ENCODE data around the gene ZNF641. TPM values are rescaled to one million over a fixed set of nuclear protein-coding genes. Genes with fewer than 3 reads are reported as not detected.

Gene ZNF641
- total RNA-seq, 1 experiment from 2014 or later = 16.7 TPM

DNA sequence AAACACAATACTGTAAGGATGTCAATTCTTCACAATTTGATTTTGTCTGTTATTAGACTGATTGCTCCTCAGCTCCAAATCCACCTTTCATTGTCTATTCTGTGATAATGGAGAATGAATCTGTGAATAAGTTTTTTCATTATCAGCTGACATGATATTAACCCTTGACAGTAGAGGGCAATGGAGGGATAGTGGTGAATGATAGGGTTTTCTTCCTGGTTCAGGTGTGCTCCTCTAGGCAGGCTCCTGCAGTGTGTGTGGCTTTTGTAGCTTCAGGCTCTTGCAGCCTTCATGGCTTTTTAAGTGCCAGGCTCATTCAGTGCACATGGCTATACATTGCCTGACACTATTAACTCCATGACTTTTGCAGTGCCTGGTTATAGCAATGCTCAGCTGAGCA, 23.4 kb upstream of the ZNF641 start:
- Histone ChIP-seq H3K9ac (ENCODE audit: low read length) (no peak overlapping the region), H3K9me2 (replicated peaks; ENCODE audit: insufficient read depth, low read length) (no peaks in the 10 kb centered on the region), H3K4me2 (ENCODE audit: low read depth, low read length, poor library complexity, severe bottlenecking) (no peak overlapping the region), H3K36me3 (ENCODE audit: insufficient read depth, low read length) (no peaks in the 10 kb centered on the region), H4K20me1 (ENCODE audit: insufficient read depth, low read depth, low read length) (no peaks in the 10 kb centered on the region), H2AFZ (ENCODE audit: low read length) (no peak overlapping the region), H3K27ac (ENCODE audit: low read length) (no peak overlapping the region), H3K79me2 (ENCODE audit: low read length) (no peaks in the 10 kb centered on the region), H3K4me3 (ENCODE audit: low read length) (no peak overlapping the region), H3K27me3 (ENCODE audit: low read length) (no peaks in the 10 kb centered on the region), H3K4me1 (ENCODE audit: low read length) (no peaks in the 10 kb centered on the region), H3K9me3 (ENCODE audit: low read length) (no peaks in the 10 kb centered on the region)
- DNase-seq = no peak

GRCh38 chr12:48366131-48366530, 15.4 kb upstream of the ZNF641 start:
- H3K4me2 ChIP-seq (ENCODE audit: low read depth, low read length, poor library complexity, severe bottlenecking) = no peak overlapping the region
- H3K4me3 ChIP-seq (ENCODE audit: low read length) = no peak overlapping the region
- no peaks in the 10 kb centered on the region for H3K9me3 ChIP-seq (ENCODE audit: low read length)
- H3K27ac ChIP-seq (ENCODE audit: low read length) = no peak overlapping the region
- H3K9ac ChIP-seq (ENCODE audit: low read length) = no peak overlapping the region
- no peaks in the 10 kb centered on the region for H3K27me3 ChIP-seq (ENCODE audit: low read length)
- H3K4me1 ChIP-seq (ENCODE audit: low read length) = no peaks in the 10 kb centered on the region
- H4K20me1 ChIP-seq (ENCODE audit: insufficient read depth, low read depth, low read length) = no peaks in the 10 kb centered on the region
- no peak for DNase-seq
- no peaks in the 10 kb centered on the region for H3K9me2 ChIP-seq (replicated peaks; ENCODE audit: insufficient read depth, low read length)
- no peaks in the 10 kb centered on the region for H3K36me3 ChIP-seq (ENCODE audit: insufficient read depth, low read length)
- H2AFZ ChIP-seq (ENCODE audit: low read length) = no peak overlapping the region
- no peaks in the 10 kb centered on the region for H3K79me2 ChIP-seq (ENCODE audit: low read length)

DNA sequence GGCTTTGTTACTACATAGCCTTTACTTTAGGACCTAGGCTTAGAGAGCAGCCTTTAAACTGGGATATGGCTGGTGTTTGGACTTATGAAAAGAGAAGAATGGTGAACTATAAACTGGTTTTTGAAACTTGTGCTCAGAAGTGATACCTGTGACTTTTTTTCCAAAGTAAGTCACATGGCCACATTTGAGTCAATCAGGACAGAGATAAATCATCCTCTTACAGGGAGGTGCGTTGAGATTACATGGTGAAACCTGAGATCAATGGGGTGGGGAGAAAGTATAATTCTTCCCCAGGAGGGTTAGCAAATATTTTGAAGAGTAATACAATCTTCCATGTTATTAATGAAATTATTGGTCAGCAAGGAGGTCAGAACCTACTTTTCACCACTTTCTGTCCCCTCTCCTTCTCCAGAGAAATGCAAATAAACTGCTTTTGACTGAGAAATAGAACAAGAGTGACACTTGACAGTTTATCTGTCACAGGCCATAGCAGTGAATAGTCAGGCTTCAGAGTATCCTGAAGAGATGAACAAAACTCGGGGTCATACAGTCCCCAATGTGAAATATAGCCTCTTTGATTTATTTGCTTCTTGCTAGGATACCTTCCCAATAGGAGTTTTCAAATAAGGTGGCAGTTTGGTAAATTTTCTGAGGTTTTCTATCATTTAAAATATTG, 11.1 kb upstream of the ZNF641 start:
- Histone ChIP-seq H3K9ac (ENCODE audit: low read length) (no peak overlapping the region), H4K20me1 (ENCODE audit: insufficient read depth, low read depth, low read length) (no peaks in the 10 kb centered on the region), H3K9me3 (ENCODE audit: low read length) (no peaks in the 10 kb centered on the region), H3K4me3 (ENCODE audit: low read length) (no peak overlapping the region), H3K27me3 (ENCODE audit: low read length) (no peaks in the 10 kb centered on the region), H3K79me2 (ENCODE audit: low read length) (no peaks in the 10 kb centered on the region), H3K9me2 (replicated peaks; ENCODE audit: insufficient read depth, low read length) (no peaks in the 10 kb centered on the region), H2AFZ (ENCODE audit: low read length) (no peak overlapping the region), H3K27ac (ENCODE audit: low read length) (no peak overlapping the region), H3K4me1 (ENCODE audit: low read length) (no peaks in the 10 kb centered on the region), H3K36me3 (ENCODE audit: insufficient read depth, low read length) (no peaks in the 10 kb centered on the region), H3K4me2 (ENCODE audit: low read depth, low read length, poor library complexity, severe bottlenecking) (no peak overlapping the region)
- no peak for DNase-seq

- H3K9ac ChIP-seq (ENCODE audit: low read length) = no peak overlapping the region
- H3K27me3 ChIP-seq (ENCODE audit: low read length) = no peaks in the 10 kb centered on the region; the same call in 1 of the 2 replicates
- H3K36me3 ChIP-seq (ENCODE audit: insufficient read depth, low read length) = no peaks in the 10 kb centered on the region
- no peak overlapping the region for H3K27ac ChIP-seq (ENCODE audit: low read length)
- H4K20me1 ChIP-seq (ENCODE audit: insufficient read depth, low read depth, low read length) = no peaks in the 10 kb centered on the region
- DNase-seq = no peak
- H3K9me3 ChIP-seq (ENCODE audit: low read length) = no peaks in the 10 kb centered on the region
- no peaks in the 10 kb centered on the region for H3K4me1 ChIP-seq (ENCODE audit: low read length)
- H3K9me2 ChIP-seq (replicated peaks; ENCODE audit: insufficient read depth, low read length) = no peaks in the 10 kb centered on the region
- H2AFZ ChIP-seq (ENCODE audit: low read length) = no peak overlapping the region
- H3K4me3 ChIP-seq (ENCODE audit: low read length) = no peak overlapping the region
- no peaks in the 10 kb centered on the region for H3K79me2 ChIP-seq (ENCODE audit: low read length)
- H3K4me2 ChIP-seq (ENCODE audit: low read depth, low read length, poor library complexity, severe bottlenecking) = no peak overlapping the region
These were observed 8.3 kb upstream of the ZNF641 start for GRCh38 chr12:48358937-48359513.

DNA sequence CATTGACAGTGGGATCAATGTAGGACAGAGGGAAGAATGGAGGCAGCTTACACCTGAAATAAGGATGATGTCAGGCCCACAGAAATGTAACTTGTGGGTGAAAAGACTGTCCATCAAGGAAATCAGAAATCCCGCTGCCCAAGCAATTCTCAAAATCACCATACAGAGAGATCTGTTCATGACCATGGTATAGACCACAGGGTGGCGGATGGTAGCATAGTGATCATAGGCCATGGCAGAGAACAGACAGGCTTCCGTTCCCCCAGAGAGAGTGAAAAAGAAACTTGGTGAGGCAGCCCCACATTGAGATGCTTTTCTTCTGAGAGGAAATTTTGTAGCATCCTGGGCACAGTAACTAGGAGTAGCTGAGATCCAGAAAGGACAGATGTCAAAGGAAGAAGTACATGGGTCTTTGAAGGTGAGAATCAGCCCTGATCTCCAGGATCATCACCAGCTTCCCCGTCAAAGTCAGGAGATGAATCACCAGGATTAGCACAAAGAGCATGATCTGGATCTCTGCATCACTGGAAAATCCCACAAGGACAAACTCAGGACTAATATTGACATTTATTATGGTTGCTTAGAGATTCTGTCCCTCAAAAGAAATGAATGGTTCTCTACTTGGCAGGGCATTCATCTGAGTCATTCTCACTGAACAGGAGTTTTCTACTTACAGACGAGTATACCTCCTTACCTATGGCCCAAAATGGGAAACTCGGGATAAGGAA, 5.5 kb upstream of the ZNF641 start:
- no peak overlapping the region for H3K9ac ChIP-seq (ENCODE audit: low read length)
- H3K4me1 ChIP-seq (ENCODE audit: low read length) = peaks cover 1% of the 10 kb centered on the region; the same call in 1 of the 2 replicates
- H3K9me2 ChIP-seq (replicated peaks; ENCODE audit: insufficient read depth, low read length) = no peaks in the 10 kb centered on the region
- no peak overlapping the region for H3K4me3 ChIP-seq (ENCODE audit: low read length)
- no peaks in the 10 kb centered on the region for H3K9me3 ChIP-seq (ENCODE audit: low read length)
- H4K20me1 ChIP-seq (ENCODE audit: insufficient read depth, low read depth, low read length) = no peaks in the 10 kb centered on the region
- DNase-seq = no peak
- H3K27ac ChIP-seq (ENCODE audit: low read length) = no peak overlapping the region
- H2AFZ ChIP-seq (ENCODE audit: low read length) = no peak overlapping the region
- no peaks in the 10 kb centered on the region; the same call in 1 of the 2 replicates for H3K27me3 ChIP-seq (ENCODE audit: low read length)
- H3K36me3 ChIP-seq (ENCODE audit: insufficient read depth, low read length) = no peaks in the 10 kb centered on the region
- no peaks in the 10 kb centered on the region for H3K79me2 ChIP-seq (ENCODE audit: low read length)
- no peak overlapping the region for H3K4me2 ChIP-seq (ENCODE audit: low read depth, low read length, poor library complexity, severe bottlenecking)

DNA sequence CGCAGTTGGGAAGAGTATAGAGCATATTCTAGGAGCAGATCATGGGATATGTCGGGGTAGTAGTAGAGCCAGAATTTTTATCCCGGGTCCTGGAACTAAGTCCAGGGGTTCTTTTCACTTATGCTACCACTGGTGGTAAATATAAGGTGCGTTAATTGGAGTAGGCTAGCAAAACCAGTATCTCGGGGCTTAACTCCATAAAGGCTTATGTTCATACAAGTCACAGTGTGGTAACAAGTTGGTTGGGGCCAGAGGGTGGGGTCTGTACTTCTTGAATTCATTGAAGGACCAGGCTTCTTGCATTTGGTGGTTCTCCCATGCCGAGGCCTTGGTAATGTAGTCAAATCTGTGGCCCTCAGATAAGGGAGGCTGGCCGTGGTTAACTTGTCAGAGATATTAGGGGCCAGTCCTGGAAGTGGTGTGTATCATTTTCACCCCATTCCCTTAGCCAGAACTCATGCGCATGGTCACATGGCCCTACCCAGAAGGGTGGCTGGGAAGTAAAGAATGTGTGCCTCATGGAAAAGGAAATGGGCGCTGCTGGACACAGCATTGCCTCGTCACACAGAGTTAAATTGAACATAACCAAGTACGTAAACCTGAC, 1.5 kb upstream of the ZNF641 start:
- Histone ChIP-seq H3K4me3 (ENCODE audit: low read length) (no peak overlapping the region), H3K27ac (ENCODE audit: low read length) (no peak overlapping the region), H3K4me2 (ENCODE audit: low read depth, low read length, poor library complexity, severe bottlenecking) (no peak overlapping the region), H3K27me3 (ENCODE audit: low read length) (no peaks in the 10 kb centered on the region; the same call in 1 of the 2 replicates), H3K9me2 (replicated peaks; ENCODE audit: insufficient read depth, low read length) (no peaks in the 10 kb centered on the region), H3K9me3 (ENCODE audit: low read length) (no peaks in the 10 kb centered on the region), H2AFZ (ENCODE audit: low read length) (no peak overlapping the region), H3K4me1 (ENCODE audit: low read length) (peaks cover 26% of the 10 kb centered on the region), H3K36me3 (ENCODE audit: insufficient read depth, low read length) (peaks cover 9% of the 10 kb centered on the region; the same call in 1 of the 2 replicates), H3K9ac (ENCODE audit: low read length) (no peak overlapping the region), H3K79me2 (ENCODE audit: low read length) (peaks cover 4% of the 10 kb centered on the region; the same call in 1 of the 2 replicates), H4K20me1 (ENCODE audit: insufficient read depth, low read depth, low read length) (no peaks in the 10 kb centered on the region)
- no peak for DNase-seq

GRCh38 chr12:48351022-48351708, 446 bp upstream of the ZNF641 start:
- Histone ChIP-seq H2AFZ (ENCODE audit: low read length) (peak overlapping the region; percentile 97), H3K9me3 (ENCODE audit: low read length) (no peaks in the 10 kb centered on the region), H3K9ac (ENCODE audit: low read length) (peak overlapping the region; percentile 83), H4K20me1 (ENCODE audit: insufficient read depth, low read depth, low read length) (no peaks in the 10 kb centered on the region), H3K79me2 (ENCODE audit: low read length) (peaks cover 4% of the 10 kb centered on the region; the same call in 1 of the 2 replicates), H3K27me3 (ENCODE audit: low read length) (no peaks in the 10 kb centered on the region; the same call in 1 of the 2 replicates), H3K27ac (ENCODE audit: low read length) (no peak overlapping the region; the same call in 1 of the 2 replicates), H3K4me2 (ENCODE audit: low read depth, low read length, poor library complexity, severe bottlenecking) (peak overlapping the region; percentile 89), H3K9me2 (replicated peaks; ENCODE audit: insufficient read depth, low read length) (no peaks in the 10 kb centered on the region), H3K36me3 (ENCODE audit: insufficient read depth, low read length) (peaks cover 9% of the 10 kb centered on the region; the same call in 1 of the 2 replicates), H3K4me3 (ENCODE audit: low read length) (peak overlapping the region; percentile 69), H3K4me1 (ENCODE audit: low read length) (peaks cover 26% of the 10 kb centered on the region)
- DNase-seq = no peak

Measured in Karpas-422 (cell line).